Measurements from ENCODE around the gene PIK3C3.

PIK3C3 gene

DNA sequence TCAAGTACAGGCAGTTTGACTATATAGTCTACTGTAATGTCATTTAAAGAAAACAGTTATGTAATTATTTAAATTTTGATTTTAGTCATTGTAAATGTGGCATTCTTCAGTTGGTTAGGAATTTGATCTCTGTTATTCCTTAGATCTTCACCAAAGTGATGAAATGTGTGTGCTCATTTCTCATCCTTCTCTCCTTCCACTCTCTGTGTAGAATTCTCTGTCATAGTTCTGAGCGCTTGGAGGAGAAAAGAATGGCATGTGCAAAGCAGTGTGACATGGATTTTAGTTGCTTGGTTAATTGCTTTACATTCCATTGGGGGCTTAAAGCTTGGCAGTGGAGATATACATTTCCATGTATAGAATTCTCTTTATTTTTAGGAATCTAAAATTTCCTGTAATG is 14.8 kb downstream of the PIK3C3 start:
- no peak for DNase-seq
- no peak overlapping the region for H3K14ac ChIP-seq (ENCODE audit: low read length in 2 of 2)

DNA sequence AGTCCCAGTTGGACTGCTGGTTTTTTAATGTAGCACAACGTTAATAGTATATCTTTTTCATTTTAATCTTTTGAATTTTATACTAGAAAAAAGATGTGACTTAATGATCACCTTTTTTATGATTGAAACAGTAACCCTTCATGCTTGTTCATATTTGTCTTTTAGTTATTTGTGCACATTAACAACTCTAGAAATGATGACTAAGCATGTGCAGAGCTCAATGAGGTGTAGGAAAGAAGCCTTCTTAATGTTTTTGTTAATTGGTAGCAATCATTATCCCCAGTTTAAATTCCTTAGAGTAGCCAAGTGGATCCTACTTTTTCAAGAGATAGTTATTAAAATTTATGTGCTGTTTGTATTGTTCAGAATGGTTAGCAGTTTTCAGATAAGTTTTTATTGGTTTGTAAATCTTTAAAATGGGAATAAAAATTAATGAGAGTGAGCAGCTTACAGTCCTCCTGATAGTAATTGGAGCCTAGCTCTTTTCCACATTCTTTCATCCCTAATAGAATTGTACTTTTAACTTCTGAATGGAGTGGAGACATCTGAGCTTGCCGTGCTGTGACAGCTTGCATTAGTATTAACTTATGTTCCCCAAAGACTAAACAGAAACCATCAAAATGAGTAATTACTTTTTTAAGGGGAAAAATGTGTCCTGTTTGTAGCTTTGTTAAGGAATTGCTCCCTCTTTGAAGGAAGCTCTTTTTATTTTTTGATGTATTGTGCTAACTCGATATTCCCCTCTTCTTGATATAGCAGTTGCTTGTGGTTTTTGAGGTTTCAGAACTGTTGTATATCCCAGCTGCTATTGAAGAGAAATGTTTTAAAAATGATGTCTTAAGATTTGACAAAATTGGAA is 17.3 kb downstream of the PIK3C3 start:
- H2BK12ac ChIP-seq (ENCODE audit: low read length in 2 of 2), result no peak overlapping the region
- H3K27ac ChIP-seq (ENCODE audit: low read length, poor library complexity, severe bottlenecking), result peak overlapping the region; percentile 65
- no peak overlapping the region for H4K8ac ChIP-seq (ENCODE audit: low read length)
- H3K4me3 ChIP-seq (ENCODE audit: insufficient read depth in 1 of 2, low read depth in 1 of 2, low read length in 2 of 2), result no peak overlapping the region
- peaks cover 8% of the 10 kb centered on the region for H3K79me1 ChIP-seq (replicated peaks; ENCODE audit: low read length, poor library complexity, severe bottlenecking)
- H3K4me1 ChIP-seq (ENCODE audit: control insufficient read depth, insufficient read depth, low read depth, low read length), result peaks cover 3% of the 10 kb centered on the region
- H3K9ac ChIP-seq (ENCODE audit: low read length), result no peak overlapping the region
- H3K9me3 ChIP-seq (ENCODE audit: control insufficient read depth, low read length), result no peaks in the 10 kb centered on the region
- no peak overlapping the region for H3K23ac ChIP-seq (ENCODE audit: low read length in 2 of 2)
- no peak overlapping the region for H2BK5ac ChIP-seq (ENCODE audit: low read depth, low read length, poor library complexity, severe bottlenecking)
- no peak overlapping the region for H3K4me2 ChIP-seq (ENCODE audit: low read length, poor library complexity, severe bottlenecking)
- H4K91ac ChIP-seq (ENCODE audit: low read length), result no peak overlapping the region
- no peak overlapping the region for H2AFZ ChIP-seq (ENCODE audit: low read depth, low read length)
- 90% methylated on average over 1 of the region's 3 CpGs for WGBS
- H3K18ac ChIP-seq (ENCODE audit: low read depth in 1 of 2, low read length in 2 of 2), result no peak overlapping the region
- no peak overlapping the region for H3K14ac ChIP-seq (ENCODE audit: low read length in 2 of 2)
- H3K4ac ChIP-seq (ENCODE audit: low read depth in 1 of 2, low read length in 2 of 2), result no peak overlapping the region
- H2BK15ac ChIP-seq (ENCODE audit: low read depth, poor library complexity, severe bottlenecking), result no peak overlapping the region
- no peak overlapping the region for H2BK120ac ChIP-seq (ENCODE audit: low read depth, low read length)
- no peak overlapping the region for H2AK5ac ChIP-seq (ENCODE audit: low read length, severe bottlenecking)
- H3K27me3 ChIP-seq (ENCODE audit: control insufficient read depth in 1 of 2, insufficient read depth in 1 of 2, low read length in 2 of 2), result no peaks in the 10 kb centered on the region
- peaks cover 0 to 69% of the 10 kb centered on the region in 2 experiments for H3K36me3 ChIP-seq (ENCODE audit: control insufficient read depth in 1 of 2, insufficient read depth in 2 of 2, low read depth in 1 of 2, low read length in 2 of 2)
- DNase-seq, result no peak

More for the DNA sequence above, 14.8 kb downstream of the PIK3C3 start:
- Histone ChIP-seq H3K9ac (ENCODE audit: low read length) (no peak overlapping the region), H3K36me3 (ENCODE audit: control insufficient read depth in 1 of 2, insufficient read depth in 2 of 2, low read depth in 1 of 2, low read length in 2 of 2) (peaks cover 7 to 64% of the 10 kb centered on the region in 2 experiments), H4K91ac (ENCODE audit: low read length) (no peak overlapping the region), H2BK120ac (ENCODE audit: low read depth, low read length) (no peak overlapping the region), H2AK5ac (ENCODE audit: low read length, severe bottlenecking) (no peak overlapping the region), H3K27me3 (ENCODE audit: control insufficient read depth in 1 of 2, insufficient read depth in 1 of 2, low read length in 2 of 2) (no peaks in the 10 kb centered on the region), H3K4me1 (ENCODE audit: control insufficient read depth, insufficient read depth, low read depth, low read length) (peaks cover under 1% of the 10 kb centered on the region), H3K4ac (ENCODE audit: low read depth in 1 of 2, low read length in 2 of 2) (no peak overlapping the region), H2BK12ac (ENCODE audit: low read length in 2 of 2) (no peak overlapping the region), H4K8ac (ENCODE audit: low read length) (no peak overlapping the region), H3K27ac (ENCODE audit: low read length, poor library complexity, severe bottlenecking) (no peak overlapping the region), H2AFZ (ENCODE audit: low read depth, low read length) (no peak overlapping the region), H3K9me3 (ENCODE audit: control insufficient read depth, low read length) (no peaks in the 10 kb centered on the region), H2BK5ac (ENCODE audit: low read depth, low read length, poor library complexity, severe bottlenecking) (no peak overlapping the region), H3K23ac (ENCODE audit: low read length in 2 of 2) (no peak overlapping the region), H3K18ac (ENCODE audit: low read depth in 1 of 2, low read length in 2 of 2) (no peak overlapping the region), H3K4me3 (ENCODE audit: insufficient read depth in 1 of 2, low read depth in 1 of 2, low read length in 2 of 2) (no peak overlapping the region), H3K79me1 (replicated peaks; ENCODE audit: low read length, poor library complexity, severe bottlenecking) (peaks cover 9% of the 10 kb centered on the region), H3K4me2 (ENCODE audit: low read length, poor library complexity, severe bottlenecking) (no peak overlapping the region), H2BK15ac (ENCODE audit: low read depth, poor library complexity, severe bottlenecking) (no peak overlapping the region)
- 86% methylated on average over 1 of the region's 1 CpG for WGBS

DNA sequence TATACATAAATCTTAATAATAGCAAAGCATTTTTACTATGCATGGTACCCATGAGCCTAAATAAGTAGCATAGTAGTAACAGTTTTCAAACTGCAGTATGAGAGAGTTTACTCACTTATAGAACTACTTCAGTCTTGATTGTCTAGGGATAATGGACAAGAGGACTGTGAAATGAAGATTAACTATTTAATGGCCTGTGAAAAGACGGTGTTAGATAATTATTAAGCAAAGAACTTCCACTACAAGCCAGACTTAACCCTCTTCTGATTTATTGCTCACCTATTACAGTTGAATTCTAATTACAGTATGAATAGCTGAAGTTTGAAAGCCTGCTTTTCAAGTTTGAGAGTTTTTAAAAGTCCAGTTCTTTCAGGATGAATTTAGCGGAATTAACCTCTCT is 18.9 kb downstream of the PIK3C3 start:
- H3K9ac ChIP-seq (ENCODE audit: low read length), result no peak overlapping the region
- no peaks in the 10 kb centered on the region for H3K9me3 ChIP-seq (ENCODE audit: control insufficient read depth, low read length)
- H2BK120ac ChIP-seq (ENCODE audit: low read depth, low read length), result no peak overlapping the region
- H2BK5ac ChIP-seq (ENCODE audit: low read depth, low read length, poor library complexity, severe bottlenecking), result no peak overlapping the region
- H4K8ac ChIP-seq (ENCODE audit: low read length), result no peak overlapping the region
- H3K18ac ChIP-seq (ENCODE audit: low read depth in 1 of 2, low read length in 2 of 2), result no peak overlapping the region
- H2AK5ac ChIP-seq (ENCODE audit: low read length, severe bottlenecking), result no peak overlapping the region
- H3K79me1 ChIP-seq (replicated peaks; ENCODE audit: low read length, poor library complexity, severe bottlenecking), result peaks cover 10% of the 10 kb centered on the region
- no peak overlapping the region for H3K4me2 ChIP-seq (ENCODE audit: low read length, poor library complexity, severe bottlenecking)
- no peak overlapping the region for H2AFZ ChIP-seq (ENCODE audit: low read depth, low read length)
- peaks cover 3% of the 10 kb centered on the region for H3K4me1 ChIP-seq (ENCODE audit: control insufficient read depth, insufficient read depth, low read depth, low read length)
- no peak overlapping the region for H4K91ac ChIP-seq (ENCODE audit: low read length)
- no peak overlapping the region for H3K14ac ChIP-seq (ENCODE audit: low read length in 2 of 2)
- H3K27ac ChIP-seq (ENCODE audit: low read length, poor library complexity, severe bottlenecking), result no peak overlapping the region
- WGBS, result 100% methylated on average over 1 of the region's 2 CpGs
- no peak overlapping the region for H2BK15ac ChIP-seq (ENCODE audit: low read depth, poor library complexity, severe bottlenecking)
- DNase-seq, result no peak
- no peak overlapping the region for H3K4ac ChIP-seq (ENCODE audit: low read depth in 1 of 2, low read length in 2 of 2)
- H3K36me3 ChIP-seq (ENCODE audit: control insufficient read depth in 1 of 2, insufficient read depth in 2 of 2, low read depth in 1 of 2, low read length in 2 of 2), result peaks cover 6 to 61% of the 10 kb centered on the region in 2 experiments
- no peaks in the 10 kb centered on the region for H3K27me3 ChIP-seq (ENCODE audit: control insufficient read depth in 1 of 2, insufficient read depth in 1 of 2, low read length in 2 of 2)
- no peak overlapping the region for H2BK12ac ChIP-seq (ENCODE audit: low read length in 2 of 2)
- H3K23ac ChIP-seq (ENCODE audit: low read length in 2 of 2), result no peak overlapping the region
- no peak overlapping the region for H3K4me3 ChIP-seq (ENCODE audit: insufficient read depth in 1 of 2, low read depth in 1 of 2, low read length in 2 of 2)

DNA sequence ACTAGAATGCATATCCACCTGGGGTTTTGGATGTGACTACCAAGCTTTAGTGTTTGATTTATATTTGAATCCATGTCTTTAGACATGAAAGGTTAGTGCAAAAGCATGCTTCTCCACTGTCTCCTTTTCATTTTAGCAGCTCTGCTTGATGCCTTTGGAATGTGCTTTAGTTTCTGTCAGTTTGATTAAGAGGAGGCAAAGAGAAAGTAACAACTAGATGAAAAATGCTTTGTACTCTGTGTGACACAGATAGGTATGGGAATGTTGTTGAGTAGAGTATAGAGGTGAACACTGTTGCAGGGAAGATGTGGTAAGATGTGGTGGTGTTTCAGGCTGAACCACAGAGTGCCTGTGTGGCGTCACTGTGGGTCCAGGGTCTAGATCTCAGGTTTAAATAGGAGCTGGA is 19.8 kb downstream of the PIK3C3 start:
- Histone ChIP-seq H3K9me3 (ENCODE audit: control insufficient read depth, low read length) (no peaks in the 10 kb centered on the region), H4K8ac (ENCODE audit: low read length) (no peak overlapping the region), H2BK120ac (ENCODE audit: low read depth, low read length) (no peak overlapping the region), H2AFZ (ENCODE audit: low read depth, low read length) (no peak overlapping the region), H2BK15ac (ENCODE audit: low read depth, poor library complexity, severe bottlenecking) (no peak overlapping the region), H3K23ac (ENCODE audit: low read length in 2 of 2) (no peak overlapping the region), H2BK5ac (ENCODE audit: low read depth, low read length, poor library complexity, severe bottlenecking) (no peak overlapping the region), H3K9ac (ENCODE audit: low read length) (no peak overlapping the region), H3K14ac (ENCODE audit: low read length in 2 of 2) (no peak overlapping the region), H2AK5ac (ENCODE audit: low read length, severe bottlenecking) (no peak overlapping the region), H3K4me3 (ENCODE audit: insufficient read depth in 1 of 2, low read depth in 1 of 2, low read length in 2 of 2) (no peak overlapping the region), H3K4me1 (ENCODE audit: control insufficient read depth, insufficient read depth, low read depth, low read length) (peaks cover 3% of the 10 kb centered on the region), H3K27ac (ENCODE audit: low read length, poor library complexity, severe bottlenecking) (peak overlapping the region; percentile 78), H3K18ac (ENCODE audit: low read depth in 1 of 2, low read length in 2 of 2) (no peak overlapping the region), H3K4ac (ENCODE audit: low read depth in 1 of 2, low read length in 2 of 2) (no peak overlapping the region), H4K91ac (ENCODE audit: low read length) (no peak overlapping the region), H2BK12ac (ENCODE audit: low read length in 2 of 2) (no peak overlapping the region), H3K36me3 (ENCODE audit: control insufficient read depth in 1 of 2, insufficient read depth in 2 of 2, low read depth in 1 of 2, low read length in 2 of 2) (peaks cover 6 to 53% of the 10 kb centered on the region in 2 experiments), H3K79me1 (replicated peaks; ENCODE audit: low read length, poor library complexity, severe bottlenecking) (peaks cover 10% of the 10 kb centered on the region), H3K27me3 (ENCODE audit: control insufficient read depth in 1 of 2, insufficient read depth in 1 of 2, low read length in 2 of 2) (no peaks in the 10 kb centered on the region), H3K4me2 (ENCODE audit: low read length, poor library complexity, severe bottlenecking) (no peak overlapping the region)
- no peak for DNase-seq
- 100% methylated on average over 1 of the region's 1 CpG for WGBS

Data from mesenchymal stem cell (in vitro differentiated cells and primary cell).